HCT116 (cell line): ENCODE measurements around the gene SLC35D1. TPM values are rescaled to one million over a fixed set of nuclear protein-coding genes. Genes with fewer than 3 reads are reported as not detected.
A peak's percentile ranks its signal among the peaks of the same experiment; 100 is the strongest.

Source experiments
- ATAC-seq: fragments of 200-7000 bp; cut with Tn5 transposase; 2 replicates; pipeline ENCODE4 v1.9.1; 2020; ENCODE audit warnings: mild to moderate bottlenecking, moderate library complexity
- BruUV-seq: library from RNA; stranded (reverse); fragments of 400-500 nt; replicated peaks from 2 replicates; lab custom pipeline; 2021; lab: Mats Ljungman, UMichigan
- CTCF ChIA-PET: fragments of 300-600 bp; sonication (Branson Sonifier 250); formaldehyde crosslinking; loops from one replicate; lab custom pipeline; 2021; ENCODE audit warnings: antibody characterized with exemption; lab: Charles Lee
- POLR2A ChIA-PET: fragments of 300-600, 350-600 bp; sonication (Branson Sonifier 250); formaldehyde crosslinking; loops from one replicate; lab custom pipeline; 2021; ENCODE audit warnings: antibody characterized with exemption; lab: Charles Lee
- RAD21 ChIA-PET, 2 experiments: fragments of 300-600 bp; sonication (Branson Sonifier 250); formaldehyde crosslinking; loops; one replicate each; lab custom pipeline; 2023; ENCODE audit warnings: low total read pairs in 2 of 2; ENCODE audit not compliant: uncharacterized antibody in 2 of 2, unreplicated experiment in 2 of 2, low non-redundant PET in 1 of 2; lab: Charles Lee
- DNase-seq: peaks from one replicate; pipeline ENCODE4 v3.0.0-alpha.2; 2010; ENCODE audit warnings: low read depth, low spot score
- H2AFZ ChIP-seq: fragments of 200-600 bp; shearing (Covaris generic), sonication (generic); 2 replicates; pipeline ENCODE4 v1.6.1; 2017; ENCODE audit warnings: low read depth, mixed run types, mixed read lengths, antibody characterized with exemption, low read length; ENCODE audit not compliant: poor library complexity, severe bottlenecking
- H3K27ac ChIP-seq: 2 replicates; pipeline ENCODE4 v1.5.1; 2012; ENCODE audit warnings: low read depth, low read length
- H3K27me3 ChIP-seq: fragments of 200-600 bp; sonication (generic); 2 replicates; pipeline ENCODE4 v1.6.1; 2016; ENCODE audit warnings: mixed run types, low read length, mixed read lengths; ENCODE audit not compliant: insufficient read depth
- H3K36me3 ChIP-seq, 2 experiments: fragments of 200-500 bp in 1 of 2; fragments of 200-600 bp in 1 of 2; sonication (Bioruptor generic) in 1 of 2; sonication (generic) in 1 of 2; 2 replicates each; pipeline versions ENCODE4 v1.5.1 to v1.6.1; 2014 to 2016; ENCODE audit warnings: low read length in 2 of 2, inconsistent platforms in 1 of 2, mixed read lengths in 1 of 2, mixed run types in 1 of 2; ENCODE audit not compliant: insufficient read depth in 2 of 2, control insufficient read depth in 1 of 2
- H3K4me1 ChIP-seq, 2 experiments: fragments of 200-600 bp in 1 of 2; sonication (generic) in 1 of 2; 2 replicates each; pipeline versions ENCODE4 v1.5.1 to v1.6.1; 2012 to 2017; ENCODE audit warnings: low read length in 2 of 2, inconsistent platforms in 1 of 2, mild to moderate bottlenecking in 1 of 2, mixed read lengths in 1 of 2, mixed run types in 1 of 2, moderate library complexity in 1 of 2; ENCODE audit not compliant: insufficient read depth in 2 of 2, control insufficient read depth in 1 of 2
- H3K4me2 ChIP-seq: fragments of 200-600 bp; sonication (generic); 2 replicates; pipeline ENCODE4 v1.6.1; 2017; ENCODE audit warnings: mixed run types, low read length, mixed read lengths
- H3K4me3 ChIP-seq, 2 experiments: fragments of 200-600 bp in 1 of 2; sonication (generic) in 1 of 2; replicated peaks in 1 of 2; 2 replicates each; pipeline ENCODE4 v1.5.1; 2011 to 2016; ENCODE audit warnings: low read length in 2 of 2, control low read depth in 1 of 2, low read depth in 1 of 2, mild to moderate bottlenecking in 1 of 2, mixed read lengths in 1 of 2, mixed run types in 1 of 2
- H3K79me2 ChIP-seq: fragments of 200-600 bp; sonication (generic); 2 replicates; pipeline ENCODE4 v1.6.1; 2017; ENCODE audit warnings: mild to moderate bottlenecking, mixed run types, low read length, moderate library complexity, mixed read lengths; ENCODE audit not compliant: insufficient read depth
- H3K9ac ChIP-seq: fragments of 200-600 bp; sonication (generic); 2 replicates; pipeline ENCODE4 v1.6.1; 2016; ENCODE audit warnings: low read length, mixed read lengths
- H3K9me2 ChIP-seq: fragments of 200-600 bp; sonication (generic), shearing (Covaris generic); 2 replicates; pipeline ENCODE4 v1.6.1; 2017; ENCODE audit warnings: mixed run types, mild to moderate bottlenecking, moderate library complexity; ENCODE audit not compliant: insufficient read depth
- H3K9me3 ChIP-seq, 2 experiments: fragments of 200-500 bp in 1 of 2; fragments of 200-600 bp in 1 of 2; sonication (Bioruptor generic) in 1 of 2; sonication (generic) in 1 of 2; 2 replicates each; pipeline ENCODE4 v1.6.1; 2014 to 2017; ENCODE audit warnings: low read length in 2 of 2, mixed read lengths in 2 of 2, inconsistent platforms in 1 of 2, low read depth in 1 of 2, mild to moderate bottlenecking in 1 of 2, mixed run types in 1 of 2, moderate library complexity in 1 of 2; ENCODE audit not compliant: control insufficient read depth in 1 of 2, insufficient read depth in 1 of 2
- H4K20me1 ChIP-seq: fragments of 200-600 bp; sonication (generic), shearing (Covaris generic); 2 replicates; pipeline ENCODE4 v1.6.1; 2017; ENCODE audit warnings: mixed run types, mild to moderate bottlenecking, moderate library complexity; ENCODE audit not compliant: insufficient read depth
- CBX3 ChIP-seq: IDR thresholded peaks from 2 replicates; pipeline ENCODE4 v1.6.1; 2012; ENCODE audit warnings: low read depth
- ELF1 ChIP-seq: IDR thresholded peaks from 2 replicates; pipeline ENCODE4 v1.6.1; 2012; ENCODE audit warnings: low read depth, borderline replicate concordance
- EZH2 ChIP-seq: fragments of 200-600 bp; sonication (generic); IDR thresholded peaks from 2 replicates; pipeline ENCODE4 v1.6.1; 2017; ENCODE audit warnings: antibody characterized with exemption, mixed run types
- FOSL1 ChIP-seq: IDR thresholded peaks from 2 replicates; pipeline ENCODE4 v1.6.1; 2012; ENCODE audit warnings: low read depth
- JUND ChIP-seq: IDR thresholded peaks from 2 replicates; pipeline ENCODE4 v1.6.1; 2012
- POLR2A ChIP-seq: IDR thresholded peaks from 2 replicates; pipeline ENCODE4 v1.7.0; 2011; ENCODE audit warnings: borderline replicate concordance; ENCODE audit not compliant: insufficient read depth, insufficient read length; ENCODE audit errors: extremely low read depth
- POLR2AphosphoS5 ChIP-seq: IDR thresholded peaks from 2 replicates; pipeline ENCODE4 v1.6.1; 2011; ENCODE audit warnings: mild to moderate bottlenecking, low read depth, low read length, moderate library complexity
- RAD21 ChIP-seq: IDR thresholded peaks from 2 replicates; pipeline ENCODE4 v1.6.1; 2012; ENCODE audit warnings: low read depth, mild to moderate bottlenecking
- ZFX ChIP-seq: fragments of 450-650 bp; IDR thresholded peaks from 2 replicates; pipeline ENCODE4 v1.6.1; 2017
- ZNF274 ChIP-seq: fragments of 200-500 bp; sonication (Bioruptor generic); IDR thresholded peaks from 2 replicates; pipeline ENCODE4 v1.6.1; 2014; ENCODE audit warnings: mild to moderate bottlenecking, low read depth, low read length, inconsistent platforms
- intact Hi-C: fragments of 100-400 bp; cut with micrococcal nuclease; formaldehyde crosslinking; loops from 2 replicates; pipeline ENCODE4 v1.10.0; 2022
- total RNA-seq: library from RNA; stranded (reverse); gene quantifications from one replicate; pipeline ENCODE4 v1.2.1, GENCODE V29; 2021; ENCODE audit not compliant: unreplicated experiment

Gene SLC35D1
- total RNA-seq, 1 experiment from 2014 or later: 6.1 TPM

DNA sequence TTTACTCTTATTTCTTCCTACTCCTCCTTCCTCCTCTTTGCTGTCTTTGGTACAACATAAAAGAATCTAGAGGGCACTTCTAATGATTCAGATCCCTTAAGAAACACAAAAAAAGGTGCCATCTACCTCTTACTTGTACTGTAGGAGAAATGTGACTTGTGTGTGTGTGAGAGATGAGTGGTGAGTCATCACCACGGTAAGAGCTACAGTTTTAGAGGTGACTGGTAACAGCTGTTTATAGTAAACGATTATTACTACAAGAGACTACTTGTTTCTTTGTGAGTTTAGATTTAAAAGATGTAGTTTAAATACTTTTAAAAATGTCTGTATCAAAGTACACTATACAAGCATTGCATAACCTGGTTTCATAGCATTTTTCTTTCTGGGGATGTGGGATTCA lies 40.4 kb downstream of the SLC35D1 start:
- Histone ChIP-seq H3K79me2 (no peaks in the 10 kb centered on the region), H3K4me3 (no peak overlapping the region), H3K27me3 (no peaks in the 10 kb centered on the region), H3K4me1 (peaks cover 0 to 7% of the 10 kb centered on the region in 2 experiments; a peak in 2 of 4 replicates), H3K9me2 (no peaks in the 10 kb centered on the region; the same call in 1 of the 2 replicates), H3K36me3 (no peaks in the 10 kb centered on the region), H2AFZ (no peak overlapping the region), H3K9me3 (no peaks in the 10 kb centered on the region), H3K9ac (no peak overlapping the region), H3K27ac (no peak overlapping the region), H3K4me2 (no peak overlapping the region; the same call in 1 of the 2 replicates), H4K20me1 (no peaks in the 10 kb centered on the region)
- ChIA-PET RAD21 (no interaction called here), CTCF (interaction anchor here (0.6 kb wide), 1 partner anchor 18 kb away, joined by 3 read pairs; no protein-coding TSS in a partner anchor), POLR2A (no interaction called here)
- BruUV-seq: no TSS peak
- ATAC-seq (no peak), DNase-seq (no peak)
- TF ChIP-seq FOSL1 (peak; percentile 40; the same call in 1 of the 2 replicates), ZFX (no peak), RAD21 (no peak), JUND (peak; percentile 43; the same call in 1 of the 2 replicates), EZH2 (no peak)
- intact Hi-C loops: no loop called here

DNA sequence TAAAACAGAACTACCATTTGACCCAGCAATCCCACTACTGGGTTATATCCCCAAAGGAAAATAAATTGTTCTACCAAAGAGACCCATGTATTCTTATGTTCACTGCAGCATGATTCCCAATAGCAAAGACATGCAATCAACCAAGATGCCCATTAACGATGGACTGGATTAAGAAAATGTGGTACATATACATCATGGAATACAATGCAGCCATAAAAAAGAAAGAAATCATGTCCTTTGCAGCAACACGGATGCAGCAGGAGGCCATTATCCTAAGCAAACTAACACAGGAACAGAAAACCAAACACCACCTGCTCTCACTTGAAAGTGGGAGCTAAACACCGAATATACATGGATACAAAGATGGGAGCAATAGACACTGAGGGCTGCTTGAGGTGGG lies 44.2 kb downstream of the SLC35D1 start:
- RAD21 ChIA-PET: no interaction called here
- CTCF ChIA-PET: no interaction called here
- Histone ChIP-seq H3K79me2 (no peaks in the 10 kb centered on the region), H3K27me3 (no peaks in the 10 kb centered on the region), H3K9me3 (no peaks in the 10 kb centered on the region), H3K9ac (no peak overlapping the region), H3K9me2 (no peaks in the 10 kb centered on the region), H4K20me1 (no peaks in the 10 kb centered on the region), H3K4me3 (no peak overlapping the region), H2AFZ (no peak overlapping the region), H3K4me1 (peaks cover 0 to 7% of the 10 kb centered on the region in 2 experiments; a peak in 2 of 4 replicates), H3K27ac (no peak overlapping the region), H3K36me3 (no peaks in the 10 kb centered on the region), H3K4me2 (no peak overlapping the region)
- intact Hi-C loops: no loop called here
- no peak for DNase-seq
- no TSS peak for BruUV-seq
- TF ChIP-seq ZNF274 (no peak), CBX3 (no peak), POLR2AphosphoS5 (no peak), POLR2A (no peak), FOSL1 (no peak), ELF1 (no peak), RAD21 (no peak)
- ATAC-seq: no peak
- POLR2A ChIA-PET: no interaction called here
